Measurements from ENCODE around the gene ATF1.
"Not testable (repeated sequence)": the region's sequence is repeated elsewhere in the genome, so short reads cannot be mapped to it uniquely, and the experiment has no call there.

The ATF1 gene

GRCh38 chr12:50753232-50753769, 10.6 kb upstream of the ATF1 start:
- no peak for DNase-seq

DNA sequence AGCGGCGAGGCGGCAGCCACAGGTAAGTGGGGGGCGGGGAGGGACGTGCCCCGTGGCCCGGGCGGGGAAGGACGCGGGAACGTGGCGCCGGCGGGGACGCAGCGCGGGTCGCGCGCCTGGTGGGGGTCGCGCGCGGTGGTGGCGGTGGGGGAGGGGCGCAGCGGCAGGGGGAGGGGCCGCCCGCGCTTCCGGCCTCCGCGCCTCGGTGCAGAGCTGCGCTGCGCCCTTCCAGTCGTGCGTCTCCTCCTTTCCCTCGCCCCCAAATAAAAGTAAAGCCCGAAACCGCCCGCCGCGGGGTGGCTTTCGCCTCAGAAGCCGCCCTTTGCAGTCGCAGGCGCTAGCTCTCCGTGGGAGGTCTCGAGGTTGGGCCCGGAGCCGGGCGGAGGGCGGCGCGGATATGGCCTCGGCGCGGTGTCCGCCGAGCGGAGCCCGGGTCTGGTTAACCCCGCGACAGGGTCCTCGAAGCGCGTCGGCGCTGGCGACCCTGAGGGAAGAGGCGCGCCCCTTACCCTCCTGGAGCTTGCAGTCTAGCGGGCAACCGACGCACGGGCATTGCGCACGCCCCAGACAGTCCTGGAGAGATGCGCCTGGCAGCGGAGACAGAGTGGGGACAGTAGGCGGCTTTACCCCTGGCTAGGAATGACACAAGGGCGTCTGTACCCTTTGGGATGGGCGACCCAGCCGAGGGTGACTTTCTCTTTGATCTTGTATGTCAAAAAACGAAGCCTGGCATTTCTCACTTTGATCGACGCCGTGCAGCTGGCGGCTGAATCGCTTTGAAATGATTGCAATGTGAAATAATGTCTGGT, 589 bp downstream of the ATF1 start:
- peak; percentile 61 for DNase-seq

GRCh38 chr12:50765095-50765911, 1.4 kb downstream of the ATF1 start:
- peak; percentile 56 for DNase-seq

DNA sequence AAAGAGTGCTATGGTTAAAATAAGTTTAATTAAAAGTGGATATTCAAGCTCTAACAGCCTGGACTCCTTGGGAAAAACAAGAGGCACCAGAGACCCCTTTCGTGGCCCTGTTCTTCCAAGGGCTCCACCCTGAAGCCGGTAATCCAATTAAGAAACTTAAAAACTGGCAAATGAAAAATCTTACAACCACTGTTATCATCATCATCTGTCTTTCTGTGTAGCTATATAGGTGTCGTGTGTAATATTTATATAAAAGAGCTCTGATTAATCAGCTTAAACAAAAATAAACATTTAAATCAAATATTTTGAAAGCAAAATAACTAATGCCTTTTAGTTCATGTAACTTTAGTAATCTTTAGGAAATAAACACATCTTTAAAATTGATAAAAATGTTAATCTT, 4.5 kb downstream of the ATF1 start:
- no peak for DNase-seq

- DNase-seq = not testable (repeated sequence)
These were observed 4.9 kb downstream of the ATF1 start for GRCh38 chr12:50768813-50769212.

- no peak for DNase-seq
These were observed 7.5 kb downstream of the ATF1 start for GRCh38 chr12:50771409-50771808.

DNA sequence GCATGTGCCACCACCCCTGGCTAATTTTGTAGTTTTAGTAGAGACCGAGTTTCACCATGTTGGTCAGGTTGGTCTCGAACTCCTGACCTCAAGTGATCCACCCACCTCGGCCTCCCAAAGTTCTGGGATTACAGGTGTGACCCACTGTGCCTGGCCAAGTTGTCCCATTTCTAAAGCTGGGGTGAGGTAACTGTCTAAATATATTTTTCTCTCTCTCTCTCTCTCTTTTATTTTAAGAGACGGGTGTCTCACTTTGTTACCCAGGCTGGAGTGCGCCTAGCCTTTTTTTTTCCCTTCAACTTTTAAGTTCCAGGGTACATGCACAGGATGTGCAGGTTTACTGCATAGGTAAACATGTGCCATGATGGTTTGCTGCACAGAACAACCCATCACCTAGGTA, 8.6 kb downstream of the ATF1 start:
- DNase-seq = no peak

DNA sequence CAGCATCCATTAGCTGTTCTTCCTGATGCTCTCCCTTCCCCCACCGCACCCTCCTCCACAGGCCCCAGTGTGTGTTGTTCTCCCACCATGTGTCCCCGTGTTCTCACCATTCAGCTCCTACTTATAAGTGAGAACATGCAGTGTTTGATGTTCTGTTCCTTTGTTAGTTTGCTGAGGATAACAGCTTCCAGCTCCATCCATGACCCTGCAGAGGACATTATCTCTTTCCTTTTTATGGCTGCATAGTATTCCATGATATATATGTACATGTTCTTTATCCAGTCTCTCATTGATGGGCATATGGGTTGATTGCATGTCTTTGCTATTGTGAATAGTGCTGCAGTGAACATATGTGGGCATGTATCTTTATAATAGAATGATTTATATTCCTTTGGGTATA, 9.0 kb downstream of the ATF1 start:
- no peak for DNase-seq

- DNase-seq = no peak
These were observed 11.3 kb downstream of the ATF1 start for GRCh38 chr12:50775251-50775650.

DNA sequence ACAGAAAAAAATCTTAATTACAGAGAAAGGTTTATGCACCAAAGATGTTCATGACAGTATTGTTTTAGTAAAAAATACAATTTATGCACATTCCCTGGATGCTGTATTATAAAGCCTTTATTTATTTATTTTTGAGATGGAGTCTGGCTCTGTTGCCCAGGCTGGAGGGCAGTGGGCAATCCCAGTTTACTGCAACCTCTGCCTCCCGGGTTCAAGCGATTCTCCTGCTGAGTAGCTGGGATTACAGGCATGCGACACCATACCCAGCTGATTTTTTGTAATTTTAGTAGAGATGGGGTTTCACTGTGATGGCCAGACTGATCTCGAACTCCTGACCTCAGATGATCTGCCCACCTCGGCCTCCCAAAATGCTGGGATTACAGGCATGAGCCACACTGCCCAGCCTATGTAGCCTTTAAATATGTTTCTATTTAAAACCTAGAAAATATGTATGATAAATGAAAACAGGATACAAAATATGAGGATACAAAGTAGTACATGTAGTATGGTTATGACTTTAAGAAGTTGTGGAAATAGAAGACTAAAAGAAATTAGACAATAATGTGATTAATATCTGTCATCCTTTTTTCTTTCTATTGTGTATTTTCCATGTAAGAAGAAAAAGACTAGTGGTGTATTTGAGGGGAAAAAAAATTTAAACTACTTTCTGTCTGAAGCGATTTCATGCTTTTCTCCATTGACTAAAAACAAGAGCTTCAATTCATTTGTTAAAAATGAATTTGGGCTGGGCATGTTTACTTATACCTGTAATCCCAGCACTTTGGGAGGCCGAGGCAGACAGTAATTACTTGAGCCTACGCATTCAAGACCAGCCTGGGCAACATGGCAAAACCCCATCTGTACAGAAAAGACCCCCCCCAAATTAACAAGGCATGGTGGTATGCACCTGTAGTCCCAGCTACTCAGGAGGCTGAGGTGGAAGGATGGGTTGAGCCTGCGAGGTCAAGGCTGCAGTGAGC, 13.1 kb downstream of the ATF1 start:
- no peak for DNase-seq

GRCh38 chr12:50778663-50779590, 15.0 kb downstream of the ATF1 start:
- no peak for DNase-seq

DNA sequence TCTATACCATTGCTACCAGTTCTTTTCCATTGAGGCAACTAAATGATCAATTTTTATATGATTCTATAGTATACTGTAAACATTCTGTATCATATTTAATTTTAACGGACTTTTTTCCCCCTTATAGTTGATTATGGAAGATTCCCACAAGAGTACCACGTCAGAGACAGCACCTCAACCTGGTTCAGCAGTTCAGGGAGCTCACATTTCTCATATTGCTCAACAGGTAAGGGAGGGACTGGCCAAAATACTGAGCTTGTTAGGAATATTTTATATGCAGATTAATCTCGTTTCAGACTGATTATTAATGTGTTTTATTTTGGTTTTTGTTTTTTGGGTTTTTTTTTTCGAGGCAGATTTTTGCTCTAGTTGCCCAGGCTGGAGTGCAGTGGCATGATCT, 16.1 kb downstream of the ATF1 start:
- no peak for DNase-seq

GRCh38 chr12:50784501-50784900, 20.6 kb downstream of the ATF1 start:
- DNase-seq = no peak

DNA sequence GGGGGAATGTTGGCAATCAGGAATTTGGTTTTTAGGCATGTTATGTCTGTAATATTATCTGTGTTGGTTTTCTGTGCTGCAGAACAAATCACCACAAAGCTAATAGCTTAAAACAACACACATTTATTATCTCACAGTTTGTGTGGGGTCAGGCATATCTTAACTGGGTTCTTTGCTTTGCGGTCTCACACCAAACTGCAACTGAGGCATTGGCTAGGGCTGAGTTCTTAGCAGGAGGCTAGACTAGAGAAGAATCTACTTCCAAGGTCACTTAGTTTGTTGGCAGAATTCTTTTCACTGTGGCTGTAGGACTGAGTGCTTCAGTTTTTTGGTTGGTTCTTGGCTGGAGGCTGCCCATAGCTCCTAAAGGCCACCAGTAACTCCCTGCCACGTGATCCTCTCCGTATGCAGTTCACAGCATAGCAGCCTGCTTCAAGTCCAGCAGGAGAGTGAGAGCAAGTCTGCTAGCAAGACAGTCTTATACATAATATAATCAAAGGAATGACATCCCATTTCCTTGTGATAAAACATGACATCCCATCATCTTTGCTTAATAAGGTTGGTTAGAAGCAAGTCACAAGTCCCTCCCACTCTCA, 21.6 kb downstream of the ATF1 start:
- DNase-seq = peak; percentile 8

DNA sequence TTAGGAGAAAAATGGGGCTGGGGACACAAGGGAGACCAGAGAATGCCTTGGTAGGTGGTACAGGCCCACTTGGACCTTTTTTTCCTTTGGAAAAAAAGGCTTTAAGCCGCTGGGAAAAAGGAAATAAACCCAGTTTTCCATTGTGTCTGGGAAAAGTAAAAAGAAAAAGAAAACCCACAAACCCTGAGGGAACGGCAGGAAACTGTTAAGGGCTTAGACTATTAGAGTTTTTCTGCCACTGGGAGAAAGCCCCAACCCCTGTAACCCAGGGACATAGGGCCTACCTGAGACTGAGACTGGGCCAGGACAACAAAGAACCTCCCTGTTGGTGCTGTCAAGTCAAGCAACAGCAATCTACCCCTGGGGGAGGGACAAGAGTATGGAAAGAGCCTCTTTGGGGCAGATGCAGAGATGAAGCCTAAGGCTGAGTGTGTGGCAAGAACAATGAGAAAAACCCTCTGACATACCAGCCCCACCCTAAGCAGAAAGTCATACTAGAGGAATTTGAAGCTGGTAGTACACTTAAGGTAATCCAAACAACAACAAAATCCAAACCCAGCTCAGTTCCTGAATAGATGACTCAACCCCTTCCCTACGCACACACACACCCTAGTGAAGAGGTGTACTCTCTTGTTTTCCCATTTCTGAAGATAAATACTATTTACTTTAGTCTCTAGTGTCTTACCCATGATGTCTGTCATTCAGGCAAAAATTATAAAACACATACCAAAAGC, 22.8 kb downstream of the ATF1 start:
- DNase-seq = peak; percentile 96

- DNase-seq = no peak
These were observed 23.7 kb downstream of the ATF1 start for GRCh38 chr12:50787618-50788017.

DNA sequence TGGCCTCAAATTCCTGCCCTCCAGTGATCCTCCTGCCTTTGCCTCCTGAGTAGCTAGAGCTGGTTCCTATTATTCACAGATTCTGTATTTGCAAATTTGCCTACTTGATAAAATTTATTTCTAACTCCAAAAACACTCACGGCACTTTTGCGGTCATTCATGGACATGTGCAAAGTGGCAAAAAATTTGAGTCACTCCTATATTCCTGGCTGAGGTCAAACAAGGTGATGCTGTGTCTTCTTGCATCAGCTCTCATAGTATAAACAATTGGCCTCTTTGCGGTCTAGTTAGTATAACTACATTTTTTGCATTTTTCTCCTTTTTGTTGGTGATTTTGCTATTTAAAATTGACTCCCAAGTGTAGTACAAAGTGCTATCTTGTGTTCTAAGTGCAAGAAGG, 24.7 kb downstream of the ATF1 start:
- peak; percentile 97 for DNase-seq

- DNase-seq = peak; percentile 10
These were observed 26.2 kb downstream of the ATF1 start for GRCh38 chr12:50790081-50790480.

DNA sequence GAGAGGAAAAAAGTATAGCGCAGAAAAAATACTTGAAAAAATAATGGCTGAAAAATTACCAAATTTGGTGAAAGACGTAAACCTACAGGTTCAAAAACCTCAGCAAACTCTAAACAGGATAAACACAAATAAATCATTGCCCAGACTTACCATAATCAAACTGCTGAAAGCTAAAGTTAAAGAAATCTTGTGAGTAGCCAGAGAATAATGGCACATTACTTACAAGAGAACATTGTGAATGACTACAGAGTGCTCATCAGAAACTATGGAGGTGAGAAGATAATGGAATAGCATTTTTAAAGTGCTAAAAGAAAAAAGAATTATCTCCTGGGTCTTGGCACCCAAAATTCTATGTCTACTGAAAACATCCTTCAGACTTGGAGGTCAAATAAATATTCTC, 36.0 kb downstream of the ATF1 start:
- no peak for DNase-seq

GRCh38 chr12:50803230-50803875, 39.5 kb downstream of the ATF1 start:
- DNase-seq = no peak
